Epithelial cell of proximal tubule (primary cell): ENCODE measurements around the gene VAT1L. TPM values are rescaled to one million over a fixed set of nuclear protein-coding genes. Genes with fewer than 3 reads are reported as not detected.

Experiments
- DNase-seq: peaks from one replicate; pipeline ENCODE4 v3.0.0-alpha.2; 2011; ENCODE audit warnings: low read depth
- H3K4me3 ChIP-seq: 2 replicates; pipeline ENCODE4 v1.5.1; 2011; ENCODE audit warnings: low read depth, mild to moderate bottlenecking, low read length
- total RNA-seq: library from RNA; depleted of rRNA; stranded (reverse); fragments of >200 nt; gene quantifications from 2 replicates; pipeline ENCODE4 v1.2.3, GENCODE V29; 2015
- TF ChIP-seq, protein P1 (sequence below): conservative IDR thresholded peaks from 2 replicates; pipeline ENCODE4 v1.5.1; 2012; ENCODE audit warnings: low read depth, mild to moderate bottlenecking, low read length

Gene VAT1L
- total RNA-seq, 1 donor from 2014 or later: 0.92 TPM

DNA sequence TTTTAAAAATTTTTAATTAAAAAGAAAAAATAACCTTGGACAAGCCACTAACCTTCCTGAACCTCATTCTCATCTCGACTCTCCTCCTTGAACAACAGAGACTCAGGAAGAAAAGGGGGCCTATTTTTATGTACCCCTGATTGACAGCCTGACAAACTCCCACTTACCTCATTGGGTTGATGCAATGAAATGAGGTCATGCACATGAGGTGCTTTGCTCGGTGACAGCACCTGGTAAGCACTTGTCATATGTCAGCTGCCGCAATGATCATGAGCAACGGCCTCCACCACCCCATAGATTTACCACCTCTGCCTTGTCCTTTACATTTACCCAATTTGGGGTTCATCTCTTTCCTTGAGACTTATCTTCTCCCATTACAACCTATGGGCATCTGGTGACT is 167.9 kb downstream of the VAT1L start:
- TF ChIP-seq, protein P1, sequence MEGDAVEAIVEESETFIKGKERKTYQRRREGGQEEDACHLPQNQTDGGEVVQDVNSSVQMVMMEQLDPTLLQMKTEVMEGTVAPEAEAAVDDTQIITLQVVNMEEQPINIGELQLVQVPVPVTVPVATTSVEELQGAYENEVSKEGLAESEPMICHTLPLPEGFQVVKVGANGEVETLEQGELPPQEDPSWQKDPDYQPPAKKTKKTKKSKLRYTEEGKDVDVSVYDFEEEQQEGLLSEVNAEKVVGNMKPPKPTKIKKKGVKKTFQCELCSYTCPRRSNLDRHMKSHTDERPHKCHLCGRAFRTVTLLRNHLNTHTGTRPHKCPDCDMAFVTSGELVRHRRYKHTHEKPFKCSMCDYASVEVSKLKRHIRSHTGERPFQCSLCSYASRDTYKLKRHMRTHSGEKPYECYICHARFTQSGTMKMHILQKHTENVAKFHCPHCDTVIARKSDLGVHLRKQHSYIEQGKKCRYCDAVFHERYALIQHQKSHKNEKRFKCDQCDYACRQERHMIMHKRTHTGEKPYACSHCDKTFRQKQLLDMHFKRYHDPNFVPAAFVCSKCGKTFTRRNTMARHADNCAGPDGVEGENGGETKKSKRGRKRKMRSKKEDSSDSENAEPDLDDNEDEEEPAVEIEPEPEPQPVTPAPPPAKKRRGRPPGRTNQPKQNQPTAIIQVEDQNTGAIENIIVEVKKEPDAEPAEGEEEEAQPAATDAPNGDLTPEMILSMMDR: no peak
- H3K4me3 ChIP-seq: no peak overlapping the region
- DNase-seq: no peak

DNA sequence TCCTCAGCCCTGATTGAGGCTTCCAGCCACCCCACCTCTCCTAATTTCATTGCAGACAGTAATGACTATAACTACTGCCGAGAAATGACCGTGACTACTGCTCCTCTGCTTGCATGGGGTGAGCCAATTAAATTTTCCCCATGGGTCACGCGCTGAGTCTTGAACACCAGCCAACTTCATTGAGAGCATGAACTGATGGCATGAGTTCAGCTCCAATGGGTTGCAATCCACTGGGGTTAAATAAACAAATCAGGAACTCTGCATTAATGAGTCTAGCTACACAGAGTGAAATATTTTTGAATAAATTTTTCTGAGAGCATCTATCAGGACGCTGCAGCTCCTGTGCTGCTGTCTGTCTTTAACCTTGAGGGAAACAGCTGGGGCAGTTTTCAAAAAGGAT is 172.4 kb downstream of the VAT1L start:
- no peak overlapping the region for H3K4me3 ChIP-seq
- DNase-seq: no peak
- TF ChIP-seq, protein P1: no peak

DNA sequence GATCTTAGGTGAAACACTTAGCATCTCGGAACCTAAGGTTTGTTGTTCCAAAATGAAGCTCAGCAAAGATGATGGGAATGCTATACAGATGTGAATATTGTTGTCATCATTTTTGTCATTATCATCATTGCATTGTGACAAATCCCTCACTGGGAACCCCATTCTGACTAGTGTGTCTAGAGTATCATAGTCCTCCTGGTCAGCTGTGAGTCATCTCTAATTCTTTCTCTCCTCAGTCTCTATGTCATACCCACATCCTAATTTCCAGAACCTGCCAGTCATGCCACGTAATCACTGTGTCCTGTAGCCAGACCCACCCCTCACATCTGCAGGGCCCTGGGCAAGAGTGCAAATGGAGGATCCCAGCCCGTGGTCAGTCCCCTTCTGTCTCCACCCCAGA is 173.4 kb downstream of the VAT1L start:
- TF ChIP-seq, protein P1: no peak
- DNase-seq: no peak
- H3K4me3 ChIP-seq: no peak overlapping the region

DNA sequence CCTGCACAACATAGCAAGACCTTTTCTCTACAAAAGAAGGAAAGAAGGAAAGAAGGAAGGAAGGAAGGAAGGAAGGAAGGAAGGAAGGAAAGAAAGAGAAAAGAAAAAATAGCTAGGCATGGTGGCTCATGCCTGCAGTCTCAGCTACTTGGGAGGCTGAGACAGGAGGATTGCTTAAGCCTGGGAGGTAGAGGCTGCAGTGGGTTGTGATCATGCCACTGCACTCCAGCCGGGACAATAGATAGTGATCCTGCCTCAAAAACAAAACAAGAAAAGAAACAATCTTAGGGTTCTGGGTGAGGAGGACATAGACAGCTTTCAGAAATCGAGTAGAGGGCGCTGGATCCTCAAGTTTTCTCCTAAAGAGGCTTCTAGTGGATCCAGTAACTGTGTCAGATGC is 174.3 kb downstream of the VAT1L start:
- no peak overlapping the region for H3K4me3 ChIP-seq
- no peak for DNase-seq
- TF ChIP-seq, protein P1: no peak

DNA sequence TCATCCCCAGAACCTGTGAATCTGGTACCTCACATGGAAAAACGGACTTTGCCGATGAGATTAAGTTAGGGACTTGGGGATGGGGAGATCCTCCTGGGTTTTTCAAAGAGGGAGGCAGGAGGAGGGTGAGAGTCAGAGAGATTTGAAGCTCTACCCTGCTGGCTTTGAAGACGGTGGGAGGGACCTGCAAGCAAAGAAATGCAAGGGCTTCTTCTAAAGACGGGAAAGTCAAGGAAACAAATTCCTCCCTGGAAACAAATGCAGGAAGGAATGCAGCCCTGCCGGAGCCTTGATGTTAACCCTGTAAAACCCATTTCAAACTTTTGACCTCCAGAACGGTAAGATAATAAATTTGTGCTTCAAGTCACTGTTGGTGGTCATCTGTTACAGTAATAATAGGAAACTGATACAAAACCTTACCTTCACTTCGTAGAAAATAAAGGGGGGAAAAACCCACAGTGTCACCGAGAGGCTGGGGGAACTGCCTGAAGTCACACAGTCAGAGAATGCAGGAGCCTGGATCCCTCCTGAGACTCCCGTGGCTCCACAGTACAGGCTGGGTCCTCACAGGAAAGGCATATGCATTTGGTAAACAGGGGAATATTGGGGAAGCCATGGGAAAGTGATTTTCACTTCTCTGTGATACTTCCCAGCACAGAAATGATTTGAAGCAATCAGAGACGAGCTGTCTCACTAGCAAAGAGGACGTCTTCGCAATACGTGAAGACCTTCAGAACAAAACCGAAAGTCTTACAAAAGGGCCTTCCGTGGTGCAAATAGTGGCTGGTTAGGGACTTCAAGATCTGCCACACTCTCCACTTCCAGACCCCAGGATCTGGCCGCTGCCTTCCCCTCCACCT is 175.1 kb downstream of the VAT1L start:
- H3K4me3 ChIP-seq: no peak overlapping the region
- no peak for DNase-seq
- TF ChIP-seq, protein P1: no peak

DNA sequence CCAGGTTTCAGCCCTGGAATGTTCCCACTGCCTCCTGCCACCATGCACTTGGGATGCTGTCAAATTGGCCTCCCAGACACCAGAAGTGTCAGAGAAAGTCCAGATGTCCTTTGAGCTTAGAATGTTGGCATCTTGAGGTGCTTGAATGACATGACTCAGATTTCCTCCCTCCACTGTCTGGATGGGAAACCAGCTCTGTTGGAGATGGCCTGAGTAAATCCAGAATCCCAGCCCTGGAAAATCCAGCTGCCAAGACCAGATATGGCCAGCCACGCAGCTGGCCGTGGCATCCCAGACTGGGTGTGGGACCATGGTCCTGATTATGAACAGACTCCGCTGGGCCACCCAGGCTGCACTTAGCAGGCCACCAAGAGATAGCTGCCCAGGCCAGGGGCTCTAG is 177.0 kb downstream of the VAT1L start:
- no peak overlapping the region for H3K4me3 ChIP-seq
- TF ChIP-seq, protein P1: no peak
- DNase-seq: no peak
